GM13976 (cell line): ENCODE measurements around the gene CLMN.

ENCODE experiments used
- DNase-seq: peaks from one replicate; pipeline ENCODE4 v3.0.0; 2012; ENCODE audit warnings: low spot score
- in situ Hi-C: fragments of 300-500 bp; cut with MboI; formaldehyde crosslinking; loops from one replicate; pipeline ENCODE4 v1.12.0; 2022; ENCODE audit warnings: low sequenced_read_pairs, mixed read lengths, inconsistent platforms; ENCODE audit not compliant: unreplicated experiment
- TF ChIP-seq, protein P1 (sequence below): IDR thresholded peaks from 2 replicates; pipeline ENCODE4 v1.5.1; 2012; ENCODE audit warnings: borderline replicate concordance, mild to moderate bottlenecking; ENCODE audit not compliant: insufficient read depth; ENCODE audit errors: extremely low read depth, missing control alignments, control extremely low read depth

The CLMN gene

DNA sequence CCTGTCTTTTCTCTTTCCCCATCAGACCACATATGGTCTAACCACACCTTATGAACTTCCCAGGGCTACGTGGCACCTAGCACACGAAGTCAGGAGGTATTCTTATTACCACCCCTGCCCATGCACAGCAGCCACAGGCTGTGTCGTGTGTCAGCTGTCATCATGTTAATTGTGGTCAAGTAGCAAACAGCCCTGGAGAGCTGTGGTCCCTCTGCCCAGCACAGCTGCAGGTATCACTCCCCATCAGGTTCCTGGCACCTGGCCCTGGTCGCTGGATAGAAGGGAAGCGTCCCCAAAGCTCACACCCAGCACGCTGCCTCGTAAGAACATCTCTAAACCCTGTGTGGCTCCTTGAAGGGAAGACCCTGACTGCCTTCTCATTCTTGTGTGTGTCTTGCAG is 45.4 kb downstream of the CLMN start:
- TF ChIP-seq, protein P1, sequence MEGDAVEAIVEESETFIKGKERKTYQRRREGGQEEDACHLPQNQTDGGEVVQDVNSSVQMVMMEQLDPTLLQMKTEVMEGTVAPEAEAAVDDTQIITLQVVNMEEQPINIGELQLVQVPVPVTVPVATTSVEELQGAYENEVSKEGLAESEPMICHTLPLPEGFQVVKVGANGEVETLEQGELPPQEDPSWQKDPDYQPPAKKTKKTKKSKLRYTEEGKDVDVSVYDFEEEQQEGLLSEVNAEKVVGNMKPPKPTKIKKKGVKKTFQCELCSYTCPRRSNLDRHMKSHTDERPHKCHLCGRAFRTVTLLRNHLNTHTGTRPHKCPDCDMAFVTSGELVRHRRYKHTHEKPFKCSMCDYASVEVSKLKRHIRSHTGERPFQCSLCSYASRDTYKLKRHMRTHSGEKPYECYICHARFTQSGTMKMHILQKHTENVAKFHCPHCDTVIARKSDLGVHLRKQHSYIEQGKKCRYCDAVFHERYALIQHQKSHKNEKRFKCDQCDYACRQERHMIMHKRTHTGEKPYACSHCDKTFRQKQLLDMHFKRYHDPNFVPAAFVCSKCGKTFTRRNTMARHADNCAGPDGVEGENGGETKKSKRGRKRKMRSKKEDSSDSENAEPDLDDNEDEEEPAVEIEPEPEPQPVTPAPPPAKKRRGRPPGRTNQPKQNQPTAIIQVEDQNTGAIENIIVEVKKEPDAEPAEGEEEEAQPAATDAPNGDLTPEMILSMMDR: no peak
- in situ Hi-C loops: no loop called here
- DNase-seq: no peak

DNA sequence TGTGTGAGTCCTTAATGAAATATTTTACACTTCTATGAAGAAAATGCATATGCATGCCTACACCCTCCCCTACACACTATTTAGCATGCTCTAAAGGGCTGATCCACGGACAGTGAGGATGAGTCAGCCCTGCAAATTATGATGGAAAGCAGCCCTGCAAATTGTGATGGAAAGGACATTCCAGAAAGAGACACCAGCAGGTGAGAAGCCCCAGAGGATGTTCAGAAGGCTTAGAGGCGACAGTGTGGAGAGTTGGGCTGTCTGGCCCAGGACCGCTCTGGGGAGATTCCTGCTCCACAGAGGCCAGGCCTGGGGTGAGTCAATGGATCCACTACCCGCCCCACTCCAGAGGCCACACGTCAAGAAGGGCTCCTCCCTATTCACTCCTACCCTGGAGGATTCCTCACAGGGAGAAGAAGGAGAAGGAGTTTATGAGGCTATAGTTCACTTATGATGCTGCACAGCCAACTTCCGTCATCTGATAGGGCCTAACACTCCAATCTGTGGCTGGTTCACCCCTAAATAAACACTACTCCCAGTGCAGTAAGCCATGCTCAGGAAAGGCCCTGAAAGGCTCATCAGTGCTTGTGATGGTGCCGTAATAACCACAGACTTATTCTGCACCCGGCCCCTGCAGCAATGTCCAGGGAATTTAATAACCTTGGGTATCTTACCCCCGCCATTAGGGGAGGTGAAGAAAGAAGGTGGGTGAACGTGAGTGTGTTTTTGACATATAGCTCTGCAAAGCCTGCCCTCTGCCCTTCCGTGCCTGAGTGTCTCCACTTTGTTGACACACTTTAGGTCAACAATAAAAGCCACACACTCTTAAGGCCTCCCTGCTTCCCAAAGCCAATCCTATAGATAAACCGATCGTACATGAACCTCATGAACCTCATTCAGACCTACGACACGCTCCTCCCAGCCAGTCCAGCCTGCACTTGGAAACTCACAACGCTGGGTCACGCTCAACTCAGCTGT is 46.4 kb downstream of the CLMN start:
- in situ Hi-C loops: no loop called here
- TF ChIP-seq, protein P1: no peak
- no peak for DNase-seq

DNA sequence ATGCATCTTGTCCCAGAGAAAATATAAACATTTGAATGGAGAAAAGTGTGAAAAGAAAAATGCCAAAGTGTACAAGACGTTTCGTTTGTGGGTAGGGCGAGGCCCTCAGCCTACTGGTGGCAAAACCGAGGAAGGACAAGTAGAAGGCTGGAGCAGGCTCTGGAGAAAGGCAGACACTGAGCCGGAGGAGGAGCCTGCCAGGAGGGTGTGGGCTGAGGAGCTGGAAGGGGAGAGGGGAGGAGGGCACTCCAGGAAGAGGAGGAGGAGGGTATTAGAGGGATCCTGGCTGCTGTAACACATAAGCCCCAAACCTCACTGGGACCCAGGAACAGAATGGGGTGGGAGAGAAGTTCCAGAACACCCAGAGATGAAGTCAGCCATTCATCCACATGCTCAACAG is 47.7 kb downstream of the CLMN start:
- TF ChIP-seq, protein P1: no peak
- DNase-seq: no peak
- in situ Hi-C loops: no loop called here

DNA sequence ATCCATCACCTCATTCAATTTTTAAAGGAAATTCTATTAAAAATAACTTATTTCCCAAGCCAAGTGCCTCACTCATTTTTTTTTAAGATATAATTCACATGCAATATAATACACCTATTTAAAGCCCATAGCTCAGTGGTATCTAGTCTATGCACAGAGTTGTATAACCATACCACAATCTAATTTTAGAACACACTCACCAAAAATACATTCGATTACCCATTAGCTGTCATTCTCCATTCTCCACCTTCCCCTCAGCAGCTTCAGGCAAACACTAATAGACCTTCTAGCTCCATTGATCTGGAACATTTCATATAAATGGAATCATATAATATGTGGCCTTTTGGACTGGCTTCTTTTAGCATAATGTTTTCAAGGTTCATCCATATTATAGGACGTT is 49.5 kb downstream of the CLMN start:
- no peak for DNase-seq
- TF ChIP-seq, protein P1: no peak
- in situ Hi-C loops: no loop called here

DNA sequence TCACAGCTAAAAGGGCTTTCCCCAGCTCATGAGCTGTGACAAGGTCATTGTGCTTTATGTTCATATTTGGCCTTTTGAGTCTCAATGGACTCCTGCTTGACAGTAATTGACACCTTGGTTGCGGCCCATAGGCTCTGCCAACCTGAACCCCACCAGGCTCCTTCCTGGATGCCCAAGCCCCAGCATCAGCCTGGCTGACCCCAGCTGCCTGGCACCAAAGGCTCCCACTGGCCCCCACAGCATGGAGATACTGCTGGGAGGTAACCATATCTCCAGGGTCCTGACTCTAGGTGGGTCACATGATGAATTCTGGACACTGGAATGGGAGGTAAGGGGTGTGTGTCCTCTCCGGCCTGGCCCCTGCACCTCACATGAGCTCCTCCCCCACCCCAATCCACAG is 50.2 kb downstream of the CLMN start:
- in situ Hi-C loops: no loop called here
- DNase-seq: no peak
- TF ChIP-seq, protein P1: no peak

DNA sequence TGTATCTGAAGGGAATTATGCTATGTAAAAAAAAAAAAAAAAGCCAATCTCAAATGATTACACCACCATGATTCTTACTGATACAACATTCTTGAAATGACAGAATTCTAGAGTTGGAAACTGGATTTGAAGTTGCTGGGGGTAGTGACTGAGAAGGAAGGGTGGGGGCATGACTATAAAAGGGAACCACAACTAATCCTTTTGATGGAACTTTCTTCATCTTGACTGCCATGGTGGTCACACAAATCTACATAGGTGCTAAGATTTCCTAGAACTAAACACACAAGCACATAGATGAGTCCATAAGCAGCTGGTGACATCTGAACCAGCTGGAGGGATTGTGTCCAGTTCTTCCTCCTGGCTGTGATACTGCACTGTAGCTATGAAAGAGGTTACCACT is 51.4 kb downstream of the CLMN start:
- in situ Hi-C loops: no loop called here
- DNase-seq: no peak
- TF ChIP-seq, protein P1: no peak
